NCI-H460 (cell line): ENCODE measurements around the gene VTI1A. TPM values are rescaled to one million over a fixed set of nuclear protein-coding genes. Genes with fewer than 3 reads are reported as not detected.

Experiments used
- DNase-seq: peaks from one replicate; pipeline ENCODE4 v3.0.0-alpha.2; 2016; ENCODE audit warnings: low read depth; ENCODE audit errors: extremely low read depth
- total RNA-seq: library from RNA; depleted of rRNA; stranded (reverse); fragments of >200 nt; shearing (Covaris generic); gene quantifications from 2 replicates; pipeline ENCODE4 v1.2.3, GENCODE V29; 2014

Gene VTI1A
- total RNA-seq, 1 experiment from 2014 or later = 28.2 TPM

- no peak for DNase-seq
Observed at GRCh38 chr10:112773783-112774182, 326.8 kb downstream of the VTI1A start.

- DNase-seq = no peak
Observed at GRCh38 chr10:112774210-112774609, 327.2 kb downstream of the VTI1A start.

GRCh38 chr10:112774798-112775197 lies 327.8 kb downstream of the VTI1A start:
- no peak for DNase-seq

GRCh38 chr10:112775381-112775780 lies 328.4 kb downstream of the VTI1A start:
- no peak for DNase-seq

GRCh38 chr10:112775892-112776674 lies 329.1 kb downstream of the VTI1A start:
- DNase-seq = no peak

GRCh38 chr10:112778579-112778978 lies 331.6 kb downstream of the VTI1A start:
- DNase-seq = no peak

GRCh38 chr10:112779025-112779770 lies 332.2 kb downstream of the VTI1A start:
- DNase-seq = no peak

GRCh38 chr10:112782200-112782907 lies 335.3 kb downstream of the VTI1A start:
- no peak for DNase-seq

GRCh38 chr10:112783351-112784021 lies 336.5 kb downstream of the VTI1A start:
- no peak for DNase-seq

- DNase-seq = no peak
Observed at GRCh38 chr10:112784022-112784461, 337.0 kb downstream of the VTI1A start.

GRCh38 chr10:112785089-112785488 lies 338.1 kb downstream of the VTI1A start:
- DNase-seq = no peak

GRCh38 chr10:112789248-112789647 lies 342.2 kb downstream of the VTI1A start:
- DNase-seq = no peak

GRCh38 chr10:112790030-112790429 lies 343.0 kb downstream of the VTI1A start:
- DNase-seq = no peak

- no peak for DNase-seq
Observed at GRCh38 chr10:112790921-112791320, 343.9 kb downstream of the VTI1A start.

GRCh38 chr10:112791447-112791846 lies 344.4 kb downstream of the VTI1A start:
- DNase-seq = no peak

- DNase-seq = no peak
Observed at GRCh38 chr10:112792487-112793201, 345.6 kb downstream of the VTI1A start.

- no peak for DNase-seq
Observed at GRCh38 chr10:112793202-112793921, 346.3 kb downstream of the VTI1A start.

GRCh38 chr10:112794201-112794600 lies 347.2 kb downstream of the VTI1A start:
- DNase-seq = no peak

GRCh38 chr10:112795067-112795466 lies 348.1 kb downstream of the VTI1A start:
- DNase-seq = no peak
